ENCODE results near the gene OSTF1.
A peak's percentile ranks its signal among the peaks of the same experiment; 100 is the strongest.

OSTF1 gene

GRCh38 chr9:75161116-75161857 is 73.0 kb downstream of the OSTF1 start:
- DNase-seq (ENCODE audit: low read depth in 3 of 3, low spot score in 1 of 3), result no peak

GRCh38 chr9:75163764-75164163 is 75.5 kb downstream of the OSTF1 start:
- no peak for DNase-seq (ENCODE audit: low read depth in 3 of 3, low spot score in 1 of 3)

- DNase-seq (ENCODE audit: low read depth in 3 of 3, low spot score in 1 of 3), result no peak
Observed at GRCh38 chr9:75164573-75164972, 76.3 kb downstream of the OSTF1 start.

GRCh38 chr9:75167281-75167680 is 79.0 kb downstream of the OSTF1 start:
- no peak for DNase-seq (ENCODE audit: low read depth in 3 of 3, low spot score in 1 of 3)

DNA sequence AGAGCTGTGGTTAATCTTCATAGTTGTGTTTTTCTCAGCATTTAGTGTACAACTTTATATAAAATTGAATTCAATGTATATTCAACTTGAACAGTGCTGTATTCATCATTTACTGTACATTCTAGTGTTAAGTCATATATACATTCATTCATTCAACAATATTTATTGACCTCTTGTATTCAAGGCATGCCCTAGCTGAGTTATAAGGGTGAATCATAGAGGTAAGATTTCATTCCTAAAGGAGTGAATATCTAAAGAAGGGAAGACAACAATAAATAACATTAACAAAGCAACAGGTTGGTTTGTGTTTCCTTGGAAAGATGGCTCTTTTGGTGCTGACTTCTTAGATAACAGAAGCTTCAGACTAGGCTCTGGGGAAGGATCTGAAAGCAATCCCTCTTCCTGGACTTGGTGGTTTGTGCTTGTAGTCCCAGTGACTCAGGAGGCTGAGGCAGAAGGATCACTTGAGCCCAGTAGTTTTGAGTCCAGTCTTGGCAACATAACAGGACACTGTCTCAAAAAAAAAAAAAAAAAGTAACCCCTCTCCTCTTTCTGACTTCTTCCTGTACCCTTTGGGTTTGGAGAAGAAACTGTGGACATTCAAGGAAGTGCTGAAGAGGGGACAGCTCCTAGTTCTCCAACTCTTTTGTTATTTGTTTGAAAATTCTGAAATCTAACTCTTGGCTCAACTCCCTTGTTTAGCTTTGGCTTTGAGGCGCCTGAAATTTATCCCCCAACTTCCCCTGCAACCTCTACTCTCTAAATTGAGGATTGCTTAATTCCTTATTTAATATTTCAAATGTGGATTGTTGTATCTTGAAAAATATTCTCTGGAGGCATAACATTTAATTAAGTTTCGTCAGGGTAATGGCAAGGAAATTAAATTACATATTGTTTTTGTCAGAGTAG is 80.2 kb downstream of the OSTF1 start:
- no peak for DNase-seq (ENCODE audit: low read depth in 3 of 3, low spot score in 1 of 3)

GRCh38 chr9:75169623-75170022 is 81.3 kb downstream of the OSTF1 start:
- no peak for DNase-seq (ENCODE audit: low read depth in 3 of 3, low spot score in 1 of 3)

DNA sequence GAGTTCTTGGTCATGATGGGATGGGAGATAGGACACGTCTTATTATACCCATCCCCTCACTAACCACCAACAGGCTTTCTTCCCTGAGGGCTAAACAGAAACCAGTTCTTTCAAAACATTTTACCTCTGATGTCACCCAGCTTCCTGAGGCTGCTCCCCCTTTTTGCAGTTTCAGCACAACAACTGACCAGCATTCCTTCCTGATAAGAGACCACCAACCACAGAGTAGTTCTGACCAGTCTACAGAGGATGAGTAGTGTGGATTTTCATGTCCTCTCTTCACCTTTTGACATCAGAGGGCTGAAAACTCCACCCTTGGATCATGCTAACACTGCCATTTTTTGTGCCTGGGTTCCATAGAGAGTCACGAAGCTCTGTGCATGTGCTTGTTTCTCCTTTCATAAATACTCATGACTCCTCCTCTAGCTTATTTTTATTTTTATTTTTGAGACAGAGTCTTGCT is 82.6 kb downstream of the OSTF1 start:
- no peak for DNase-seq (ENCODE audit: low read depth in 3 of 3, low spot score in 1 of 3)

- no peak for DNase-seq (ENCODE audit: low read depth in 3 of 3, low spot score in 1 of 3)
Observed at GRCh38 chr9:75175395-75175794, 87.1 kb downstream of the OSTF1 start.

DNA sequence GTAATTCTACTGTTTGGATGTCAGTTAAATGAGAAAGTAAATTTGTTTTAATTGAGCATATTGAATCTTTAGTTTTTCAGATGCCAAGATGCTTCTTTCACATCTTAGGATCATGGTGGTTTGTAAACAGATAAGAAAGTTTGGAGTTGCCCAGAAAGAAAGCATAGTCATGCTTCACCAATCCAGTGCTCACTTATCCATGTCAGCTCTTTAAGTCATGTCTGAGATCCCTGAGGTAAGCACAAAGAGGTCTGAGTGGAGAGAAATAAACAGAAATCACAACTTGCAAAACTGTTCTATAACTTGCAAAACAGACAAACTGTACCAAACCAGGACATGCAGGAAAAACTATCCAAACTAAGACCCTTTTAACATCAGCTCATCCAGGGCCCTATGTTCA is 87.7 kb downstream of the OSTF1 start:
- DNase-seq (ENCODE audit: low read depth in 3 of 3, low spot score in 1 of 3), result no peak

GRCh38 chr9:75181750-75182149 is 93.4 kb downstream of the OSTF1 start:
- no peak for DNase-seq (ENCODE audit: low read depth in 3 of 3, low spot score in 1 of 3)

GRCh38 chr9:75183306-75183705 is 95.0 kb downstream of the OSTF1 start:
- no peak for DNase-seq (ENCODE audit: low read depth in 3 of 3, low spot score in 1 of 3)

DNA sequence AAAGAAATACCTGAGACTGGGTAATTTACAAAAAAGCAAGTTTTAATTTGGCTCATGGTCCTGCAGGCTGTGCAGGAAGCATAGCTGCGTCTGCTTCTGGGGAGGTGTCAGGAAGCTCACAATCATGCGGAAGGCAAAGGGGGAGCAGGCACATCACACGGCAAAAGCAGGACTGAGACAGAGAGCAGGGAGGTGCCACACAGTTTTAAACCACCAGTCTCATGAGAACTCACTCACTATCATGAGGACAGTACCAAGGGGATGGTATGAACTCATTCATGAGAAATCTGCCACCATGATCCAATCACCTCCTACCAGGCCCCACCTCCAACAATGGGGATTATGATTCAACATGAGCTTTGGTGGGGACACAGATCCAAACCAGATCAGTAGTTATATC is 96.2 kb downstream of the OSTF1 start:
- no peak for DNase-seq (ENCODE audit: low read depth in 3 of 3, low spot score in 1 of 3)

DNA sequence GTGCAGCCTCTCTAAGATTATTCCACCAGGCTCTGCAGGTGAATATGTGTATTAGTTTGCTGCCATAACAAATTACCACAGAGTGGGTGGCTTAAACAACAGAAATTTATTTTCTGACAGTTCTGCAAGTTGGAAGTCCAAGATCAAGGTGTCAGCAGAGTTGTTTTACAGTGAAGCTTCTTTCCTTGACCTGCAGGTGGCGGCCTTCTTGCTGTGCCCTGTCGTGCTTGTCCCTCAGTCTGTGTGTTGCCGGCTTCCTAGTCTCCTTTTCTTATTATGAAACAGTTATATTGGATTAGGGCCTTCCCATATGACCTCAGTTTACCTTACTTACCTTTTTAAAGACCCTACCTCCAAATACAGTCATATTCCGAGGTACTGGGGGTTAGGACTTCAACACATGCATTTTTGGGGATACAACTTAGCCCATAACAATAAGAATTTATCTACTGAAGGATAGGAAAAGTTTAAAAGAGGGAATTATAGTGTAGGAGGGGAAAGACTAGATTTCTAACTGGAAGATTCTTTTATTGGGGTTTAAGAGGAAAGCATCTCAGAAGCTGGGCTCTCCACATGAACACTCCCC is 97.4 kb downstream of the OSTF1 start:
- DNase-seq (ENCODE audit: low read depth in 3 of 3, low spot score in 1 of 3), result peak in 1 of 3 donors; percentile 37

DNA sequence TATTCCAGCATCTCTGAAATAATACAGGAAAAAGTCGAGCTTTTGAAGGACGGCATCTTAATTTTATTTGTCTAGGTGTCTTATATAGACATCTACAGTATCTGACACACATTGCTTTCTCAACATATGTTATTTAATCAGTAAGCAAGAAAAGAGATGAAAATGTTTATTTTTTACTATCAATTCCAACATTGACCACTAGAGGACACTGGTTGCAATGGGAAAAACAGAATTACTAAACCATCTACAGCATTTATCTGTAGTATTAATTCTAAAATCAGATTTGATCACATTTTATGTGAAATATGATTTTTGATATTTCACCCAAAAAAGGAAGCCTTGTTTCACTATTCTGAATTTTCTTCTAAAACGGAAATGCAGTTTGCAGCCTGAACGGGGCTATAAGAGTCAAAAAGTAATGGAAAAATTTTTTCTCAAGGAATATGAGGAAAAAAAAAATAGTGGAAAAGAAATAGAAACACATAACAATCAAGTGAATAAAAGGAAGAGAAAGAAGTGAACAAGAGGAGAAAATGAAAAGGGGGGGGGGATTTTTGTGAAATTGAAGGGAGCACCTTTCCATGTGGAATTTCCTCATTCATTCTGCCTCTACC is 98.6 kb downstream of the OSTF1 start:
- no peak for DNase-seq (ENCODE audit: low read depth in 3 of 3, low spot score in 1 of 3)

DNA sequence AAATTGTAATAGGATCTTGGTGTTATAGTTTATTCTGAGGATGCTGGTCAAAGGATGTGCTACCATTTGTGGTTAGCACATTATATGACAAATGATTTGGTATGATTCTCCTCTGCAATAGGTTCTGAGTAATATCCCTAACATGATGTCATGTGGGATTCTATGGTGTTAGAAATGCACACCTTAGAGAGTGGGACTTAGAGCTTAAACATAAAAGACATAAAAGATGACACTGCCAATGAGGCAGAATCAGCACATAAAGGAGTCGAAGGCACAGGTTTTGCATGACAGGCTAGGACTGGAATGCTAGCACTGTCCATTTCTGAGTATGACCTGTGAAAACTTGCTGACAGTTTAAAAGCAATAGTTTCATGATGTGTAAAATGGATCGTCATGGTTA is 100.4 kb downstream of the OSTF1 start:
- DNase-seq (ENCODE audit: low read depth in 3 of 3, low spot score in 1 of 3), result no peak

GRCh38 chr9:75190762-75191161 is 102.4 kb downstream of the OSTF1 start:
- DNase-seq (ENCODE audit: low read depth in 3 of 3, low spot score in 1 of 3), result no peak
